Measurements from ENCODE around the gene C8A. TPM values are rescaled to one million over a fixed set of nuclear protein-coding genes. Genes with fewer than 3 reads are reported as not detected.

Gene C8A
- total RNA-seq, 4 donors from 2014 or later, result not detected

DNA sequence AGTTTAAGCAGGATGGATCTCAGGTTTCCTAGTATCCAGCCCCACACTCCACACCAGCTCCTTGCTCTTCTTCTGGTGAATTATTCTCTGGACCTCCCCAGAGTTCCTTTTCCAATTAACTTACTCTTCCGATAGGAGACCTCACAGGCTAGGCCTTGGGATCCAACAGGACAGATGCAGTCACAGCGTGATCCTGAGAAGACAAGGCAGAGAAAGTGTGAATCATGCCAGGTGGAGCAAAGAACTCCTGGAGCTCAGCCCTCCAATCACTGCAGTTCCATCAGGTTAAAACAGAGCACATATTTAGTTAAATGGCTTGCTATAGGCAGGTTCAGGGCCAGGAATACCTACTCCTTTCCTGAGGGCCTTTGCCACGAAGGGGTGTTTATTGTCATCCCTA is 77.1 kb downstream of the C8A start:
- no peak for DNase-seq (ENCODE audit: extremely low spot score)
- TF ChIP-seq POLR2A (IDR thresholded peaks at IDR 0.05; ENCODE audit: low read depth) (no peak), POLR2AphosphoS5 (IDR thresholded peaks at IDR 0.05) (no peak), CTCF (IDR thresholded peaks at IDR 0.05) (no peak), EP300 (IDR thresholded peaks at IDR 0.05) (no peak)
- Histone ChIP-seq H3K4me3 (no peak overlapping the region), H3K27ac (replicated peaks in 1 of 4) (no peak overlapping the region), H3K36me3 (no peaks in the 10 kb centered on the region), H3K4me1 (no peaks in the 10 kb centered on the region), H3K9me3 (no peaks in the 10 kb centered on the region), H3K27me3 (no peaks in the 10 kb centered on the region)
- intact Hi-C loops (cut with DNase I), result no loop called here
- WGBS, result 88% methylated on average over 3 of the region's 3 CpGs

- no peaks in the 10 kb centered on the region for H3K4me1 ChIP-seq
- DNase-seq (ENCODE audit: extremely low spot score), result no peak
- no peaks in the 10 kb centered on the region for H3K36me3 ChIP-seq
- TF ChIP-seq POLR2A (IDR thresholded peaks at IDR 0.05; ENCODE audit: low read depth) (no peak), POLR2AphosphoS5 (IDR thresholded peaks at IDR 0.05) (no peak), CTCF (IDR thresholded peaks at IDR 0.05) (no peak), EP300 (IDR thresholded peaks at IDR 0.05) (no peak)
- no peak overlapping the region for H3K4me3 ChIP-seq
- H3K27ac ChIP-seq (replicated peaks in 1 of 4), result no peak overlapping the region
- intact Hi-C loops (cut with DNase I), result no loop called here
- WGBS, result 63% methylated on average over 1 of the region's 2 CpGs
- H3K27me3 ChIP-seq, result no peaks in the 10 kb centered on the region
- H3K9me3 ChIP-seq, result no peaks in the 10 kb centered on the region
These were observed 78.6 kb downstream of the C8A start for GRCh38 chr1:56933161-56933560.

DNA sequence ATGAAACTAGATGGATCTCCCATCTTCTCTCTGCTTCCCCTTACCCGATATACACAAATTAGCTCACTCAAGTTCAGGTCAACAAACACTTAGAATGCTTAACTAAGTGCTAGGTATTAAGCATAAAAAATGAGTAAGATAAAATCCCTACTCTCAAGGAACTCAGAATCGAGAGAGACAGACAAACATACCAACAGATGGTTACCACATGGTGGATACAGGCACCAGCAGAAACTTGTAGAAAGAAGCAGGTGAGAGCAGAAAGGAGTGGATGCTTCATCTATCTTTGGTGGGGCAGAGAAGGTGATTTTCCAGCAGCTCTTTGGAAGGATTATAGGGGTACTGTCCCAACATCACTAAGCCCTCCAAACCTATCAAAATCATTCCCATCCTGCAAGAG is 79.0 kb downstream of the C8A start:
- Histone ChIP-seq H3K4me3 (no peak overlapping the region), H3K27me3 (peaks cover 0 to 2% (median 0%) of the 10 kb centered on the region in 4 donors), H3K4me1 (no peaks in the 10 kb centered on the region), H3K27ac (replicated peaks in 1 of 4) (no peak overlapping the region), H3K36me3 (no peaks in the 10 kb centered on the region), H3K9me3 (no peaks in the 10 kb centered on the region)
- 65% methylated on average over 2 of the region's 2 CpGs for WGBS
- intact Hi-C loops (cut with DNase I), result no loop called here
- TF ChIP-seq CTCF (IDR thresholded peaks at IDR 0.05) (no peak), POLR2A (IDR thresholded peaks at IDR 0.05; ENCODE audit: low read depth) (no peak), POLR2AphosphoS5 (IDR thresholded peaks at IDR 0.05) (no peak), EP300 (IDR thresholded peaks at IDR 0.05) (no peak)
- no peak for DNase-seq (ENCODE audit: extremely low spot score)

GRCh38 chr1:56934430-56935060 is 79.9 kb downstream of the C8A start:
- H3K9me3 ChIP-seq, result no peaks in the 10 kb centered on the region
- H3K36me3 ChIP-seq, result no peaks in the 10 kb centered on the region
- TF ChIP-seq POLR2AphosphoS5 (IDR thresholded peaks at IDR 0.05) (no peak), EP300 (IDR thresholded peaks at IDR 0.05) (no peak), POLR2A (IDR thresholded peaks at IDR 0.05; ENCODE audit: low read depth) (no peak), CTCF (IDR thresholded peaks at IDR 0.05) (no peak)
- peaks cover 0 to 11% (median 0%) of the 10 kb centered on the region in 4 donors for H3K27me3 ChIP-seq
- intact Hi-C loops (cut with DNase I), result no loop called here
- no peak for DNase-seq (ENCODE audit: extremely low spot score)
- no peaks in the 10 kb centered on the region for H3K4me1 ChIP-seq
- no peak overlapping the region for H3K4me3 ChIP-seq
- WGBS, result 35% methylated on average over 1 of the region's 1 CpG
- no peak overlapping the region for H3K27ac ChIP-seq (replicated peaks in 1 of 4)

- Histone ChIP-seq H3K4me3 (no peak overlapping the region), H3K4me1 (no peaks in the 10 kb centered on the region), H3K36me3 (no peaks in the 10 kb centered on the region), H3K27me3 (peaks cover 0 to 11% (median 0%) of the 10 kb centered on the region in 4 donors), H3K9me3 (no peaks in the 10 kb centered on the region), H3K27ac (replicated peaks in 1 of 4) (no peak overlapping the region)
- no peak for DNase-seq (ENCODE audit: extremely low spot score)
- TF ChIP-seq CTCF (IDR thresholded peaks at IDR 0.05) (no peak), POLR2AphosphoS5 (IDR thresholded peaks at IDR 0.05) (no peak), EP300 (IDR thresholded peaks at IDR 0.05) (no peak), POLR2A (IDR thresholded peaks at IDR 0.05; ENCODE audit: low read depth) (no peak)
- intact Hi-C loops (cut with DNase I), result no loop called here
- 100% methylated on average over 2 of the region's 2 CpGs for WGBS
These were observed 84.0 kb downstream of the C8A start for GRCh38 chr1:56938646-56939045.

Data from esophagus muscularis mucosa (tissue), 4 donors.